Activated CD4-positive, alpha-beta T cell treated with anti-CD3 and anti-CD28 coated beads, Interleukin-2, amount 50 U/mL, for 1 hour (primary cell): Measurements from ENCODE around the gene STKLD1.
"Not testable (repeated sequence)": the region's sequence is repeated elsewhere in the genome, so short reads cannot be mapped to it uniquely, and the experiment has no call there.

ENCODE experiments used
- DNase-seq: peaks from one replicate; pipeline ENCODE4 v3.0.0-alpha.2; 2020

The STKLD1 gene

GRCh38 chr9:133375724-133376654 is at the start of gene STKLD1, which contains the start of gene SURF4:
Gene STKLD1, plus strand, starts transcription at chr9:133376366. Its CDS starts 108 bp downstream, at chr9:133376474.
Gene SURF4, minus strand, starts transcription at chr9:133376060. Its CDS starts 91 bp downstream, at chr9:133375969.
- DNase-seq = peak; percentile 94

GRCh38 chr9:133327021-133327420 is 49.1 kb upstream of the STKLD1 start:
- DNase-seq = not testable (repeated sequence)

GRCh38 chr9:133327834-133328484 is 48.2 kb upstream of the STKLD1 start:
- no peak for DNase-seq

- DNase-seq = not testable (repeated sequence)
Measured at GRCh38 chr9:133329306-133330156, 46.6 kb upstream of the STKLD1 start.

GRCh38 chr9:133331221-133331620 is 44.9 kb upstream of the STKLD1 start:
- DNase-seq = no peak

GRCh38 chr9:133331641-133332380 is 44.4 kb upstream of the STKLD1 start:
- DNase-seq = no peak

GRCh38 chr9:133332381-133332730 is 43.8 kb upstream of the STKLD1 start:
- DNase-seq = no peak

- DNase-seq = no peak
Measured at GRCh38 chr9:133333011-133333410, 43.2 kb upstream of the STKLD1 start.

- DNase-seq = no peak
Measured at GRCh38 chr9:133333566-133333965, 42.6 kb upstream of the STKLD1 start.

- no peak for DNase-seq
Measured at GRCh38 chr9:133334161-133334560, 42.0 kb upstream of the STKLD1 start.

GRCh38 chr9:133334888-133335287 is 41.3 kb upstream of the STKLD1 start:
- DNase-seq = not testable (repeated sequence)

GRCh38 chr9:133335924-133336811 is 40.0 kb upstream of the STKLD1 start, which contains the start of gene SURF6:
Gene SURF6, minus strand, starts transcription at chr9:133336188. Its CDS starts 56 bp downstream, at chr9:133336132.
- peak; percentile 91 for DNase-seq

GRCh38 chr9:133339641-133340040 is 36.5 kb upstream of the STKLD1 start:
- no peak for DNase-seq

GRCh38 chr9:133340256-133340655 is 35.9 kb upstream of the STKLD1 start:
- no peak for DNase-seq

- DNase-seq = no peak
Measured at GRCh38 chr9:133340916-133341315, 35.2 kb upstream of the STKLD1 start.

GRCh38 chr9:133341369-133342068 is 34.6 kb upstream of the STKLD1 start:
- no peak for DNase-seq

- DNase-seq = no peak
Measured at GRCh38 chr9:133342069-133342406, 34.1 kb upstream of the STKLD1 start.

GRCh38 chr9:133342570-133342969 is 33.6 kb upstream of the STKLD1 start:
- no peak for DNase-seq

GRCh38 chr9:133344071-133344470 is 32.1 kb upstream of the STKLD1 start:
- no peak for DNase-seq

- no peak for DNase-seq
Measured at GRCh38 chr9:133344979-133345378, 31.2 kb upstream of the STKLD1 start.

- DNase-seq = no peak
Measured at GRCh38 chr9:133345596-133345995, 30.6 kb upstream of the STKLD1 start.
